ENCODE measurements around the gene TRMT61A. TPM values are rescaled to one million over a fixed set of nuclear protein-coding genes. Genes with fewer than 3 reads are reported as not detected.
A peak's percentile ranks its signal among the peaks of the same experiment; 100 is the strongest.

TRMT61A gene
- total RNA-seq, 1 experiment from 2014 or later, result 15.5 TPM

DNA sequence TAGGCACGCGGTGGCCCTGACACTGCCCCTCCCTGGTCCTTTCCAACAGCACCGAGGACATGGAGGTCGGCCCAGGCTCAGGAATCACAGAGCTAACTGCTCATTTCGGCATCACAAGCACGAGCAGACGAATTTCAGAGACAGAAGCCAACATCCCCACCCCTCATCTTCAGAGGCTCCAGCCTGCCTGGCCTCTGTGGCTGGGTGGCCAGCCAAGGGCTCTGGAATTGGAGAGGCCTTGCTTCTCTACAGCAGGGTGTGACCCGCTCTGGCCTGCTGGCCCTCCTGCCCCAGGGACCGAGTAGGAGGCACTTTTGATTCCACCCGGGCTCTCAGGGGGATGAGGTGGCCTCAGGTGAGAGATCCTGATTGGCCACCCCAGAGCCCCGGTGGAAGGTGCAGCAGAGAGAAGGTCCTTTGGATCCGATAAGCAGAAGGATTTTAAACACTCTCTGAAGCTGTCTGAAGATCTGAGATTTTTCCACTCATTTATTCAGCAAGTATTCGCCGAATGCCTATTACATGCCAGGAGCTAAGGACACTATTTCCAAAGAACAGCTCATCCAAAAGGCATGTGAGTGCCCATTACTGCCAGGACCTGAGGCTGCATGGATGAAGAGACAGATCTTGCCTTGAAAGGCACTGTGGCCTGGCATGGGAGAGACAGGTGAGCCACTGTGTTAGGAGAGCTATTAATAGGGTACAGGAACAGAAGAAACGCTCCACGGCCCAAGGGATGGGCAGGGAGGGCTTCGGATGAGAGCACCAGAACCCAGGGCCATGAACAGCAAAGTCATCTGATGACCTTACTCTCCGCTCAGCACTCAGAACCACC lies 23.2 kb downstream of the TRMT61A start:
- no peak for ATAC-seq
- CTCF ChIA-PET, result interaction anchor here (0.5 to 21.0 kb wide), 5 partner anchors 9 to 545 kb away, joined by 3 to 455 read pairs (median 4); partner anchors contain the start of gene CKB
- DNase-seq (ENCODE audit: low spot score), result no peak

GRCh38 chr14:103552846-103553210 lies 23.8 kb downstream of the TRMT61A start:
- ATAC-seq (no peak), DNase-seq (ENCODE audit: low spot score) (no peak)
- Mint-ChIP-seq H3K4me1 (peaks cover 5% of the 10 kb centered on the region; the same call in 1 of the 2 replicates), H3K4me3 (no peak overlapping the region), H3K27ac (no peak overlapping the region), H3K9me3 (no peaks in the 10 kb centered on the region), H3K36me3 (no peaks in the 10 kb centered on the region), H3K27me3 (ENCODE audit: low read depth) (no peaks in the 10 kb centered on the region)
- ChIA-PET CTCF (interaction anchor here (0.5 to 21.0 kb wide), 6 partner anchors 9 to 544 kb away, joined by 3 to 455 read pairs (median 4); partner anchors contain the start of gene CKB), POLR2A (interaction anchor here (2.3 kb wide), 1 partner anchor 9 kb away, joined by 6 read pairs; the partner anchor contains the start of gene BAG5)
- TF ChIP-seq, protein P1, sequence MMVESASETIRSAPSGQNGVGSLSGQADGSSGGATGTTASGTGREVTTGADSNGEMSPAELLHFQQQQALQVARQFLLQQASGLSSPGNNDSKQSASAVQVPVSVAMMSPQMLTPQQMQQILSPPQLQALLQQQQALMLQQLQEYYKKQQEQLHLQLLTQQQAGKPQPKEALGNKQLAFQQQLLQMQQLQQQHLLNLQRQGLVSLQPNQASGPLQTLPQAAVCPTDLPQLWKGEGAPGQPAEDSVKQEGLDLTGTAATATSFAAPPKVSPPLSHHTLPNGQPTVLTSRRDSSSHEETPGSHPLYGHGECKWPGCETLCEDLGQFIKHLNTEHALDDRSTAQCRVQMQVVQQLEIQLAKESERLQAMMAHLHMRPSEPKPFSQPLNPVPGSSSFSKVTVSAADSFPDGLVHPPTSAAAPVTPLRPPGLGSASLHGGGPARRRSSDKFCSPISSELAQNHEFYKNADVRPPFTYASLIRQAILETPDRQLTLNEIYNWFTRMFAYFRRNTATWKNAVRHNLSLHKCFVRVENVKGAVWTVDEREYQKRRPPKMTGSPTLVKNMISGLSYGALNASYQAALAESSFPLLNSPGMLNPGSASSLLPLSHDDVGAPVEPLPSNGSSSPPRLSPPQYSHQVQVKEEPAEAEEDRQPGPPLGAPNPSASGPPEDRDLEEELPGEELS (CRISPR knock-in tag; IDR thresholded peaks at IDR 0.05), result no peak
- TF ChIP-seq ZNF219 (CRISPR knock-in tag; IDR thresholded peaks at IDR 0.05; ENCODE audit: borderline replicate concordance), result no peak
- TF ChIP-seq SMAD3 (CRISPR knock-in tag; IDR thresholded peaks at IDR 0.05; ENCODE audit: borderline replicate concordance), result no peak

More for the DNA sequence above, 23.2 kb downstream of the TRMT61A start:
- Mint-ChIP-seq H3K4me3 (no peak overlapping the region), H3K9me3 (no peaks in the 10 kb centered on the region), H3K4me1 (peaks cover 5% of the 10 kb centered on the region; the same call in 1 of the 2 replicates), H3K27me3 (ENCODE audit: low read depth) (no peaks in the 10 kb centered on the region), H3K36me3 (no peaks in the 10 kb centered on the region), H3K27ac (peak overlapping the region; percentile 70; the same call in 1 of the 2 replicates)
- POLR2A ChIA-PET, result interaction anchor here (2.3 kb wide), 1 partner anchor 10 kb away, joined by 6 read pairs; the partner anchor contains the start of gene BAG5
- no peak for TF ChIP-seq SMAD4 (CRISPR knock-in tag; IDR thresholded peaks at IDR 0.05)
- TF ChIP-seq, protein P2, sequence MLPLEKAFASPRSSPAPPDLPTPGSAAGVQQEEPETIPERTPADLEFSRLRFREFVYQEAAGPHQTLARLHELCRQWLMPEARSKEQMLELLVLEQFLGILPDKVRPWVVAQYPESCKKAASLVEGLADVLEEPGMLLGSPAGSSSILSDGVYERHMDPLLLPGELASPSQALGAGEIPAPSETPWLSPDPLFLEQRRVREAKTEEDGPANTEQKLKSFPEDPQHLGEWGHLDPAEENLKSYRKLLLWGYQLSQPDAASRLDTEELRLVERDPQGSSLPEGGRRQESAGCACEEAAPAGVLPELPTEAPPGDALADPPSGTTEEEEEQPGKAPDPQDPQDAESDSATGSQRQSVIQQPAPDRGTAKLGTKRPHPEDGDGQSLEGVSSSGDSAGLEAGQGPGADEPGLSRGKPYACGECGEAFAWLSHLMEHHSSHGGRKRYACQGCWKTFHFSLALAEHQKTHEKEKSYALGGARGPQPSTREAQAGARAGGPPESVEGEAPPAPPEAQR (CRISPR knock-in tag; IDR thresholded peaks at IDR 0.05), result no peak
- no peak for TF ChIP-seq GABPB1 (CRISPR knock-in tag; IDR thresholded peaks at IDR 0.05)
- no peak for TF ChIP-seq TP53 (CRISPR knock-in tag; IDR thresholded peaks at IDR 0.05)
- TF ChIP-seq JAZF1 (CRISPR knock-in tag; IDR thresholded peaks at IDR 0.05), result no peak
- TF ChIP-seq IRF2 (CRISPR knock-in tag; IDR thresholded peaks at IDR 0.05; ENCODE audit: borderline replicate concordance, low read depth), result no peak
- TF ChIP-seq, protein P3, sequence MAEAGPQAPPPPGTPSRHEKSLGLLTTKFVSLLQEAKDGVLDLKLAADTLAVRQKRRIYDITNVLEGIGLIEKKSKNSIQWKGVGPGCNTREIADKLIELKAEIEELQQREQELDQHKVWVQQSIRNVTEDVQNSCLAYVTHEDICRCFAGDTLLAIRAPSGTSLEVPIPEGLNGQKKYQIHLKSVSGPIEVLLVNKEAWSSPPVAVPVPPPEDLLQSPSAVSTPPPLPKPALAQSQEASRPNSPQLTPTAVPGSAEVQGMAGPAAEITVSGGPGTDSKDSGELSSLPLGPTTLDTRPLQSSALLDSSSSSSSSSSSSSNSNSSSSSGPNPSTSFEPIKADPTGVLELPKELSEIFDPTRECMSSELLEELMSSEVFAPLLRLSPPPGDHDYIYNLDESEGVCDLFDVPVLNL (CRISPR knock-in tag; IDR thresholded peaks at IDR 0.05; ENCODE audit: borderline replicate concordance, low read depth), result no peak
- TF ChIP-seq MYBL2 (CRISPR knock-in tag; IDR thresholded peaks at IDR 0.05), result no peak
- no peak for TF ChIP-seq ETV6 (CRISPR knock-in tag; IDR thresholded peaks at IDR 0.05)
- no peak for TF ChIP-seq ATF1 (CRISPR knock-in tag; IDR thresholded peaks at IDR 0.05)
- TF ChIP-seq NFATC4 (CRISPR knock-in tag; IDR thresholded peaks at IDR 0.05), result no peak
- TF ChIP-seq, protein P1 (CRISPR knock-in tag; IDR thresholded peaks at IDR 0.05), result no peak
- TF ChIP-seq TCF7 (CRISPR knock-in tag; IDR thresholded peaks at IDR 0.05; ENCODE audit: low read depth), result no peak
- no peak for TF ChIP-seq MXD4 (CRISPR knock-in tag; IDR thresholded peaks at IDR 0.05; ENCODE audit: borderline replicate concordance)
- TF ChIP-seq, protein P4, sequence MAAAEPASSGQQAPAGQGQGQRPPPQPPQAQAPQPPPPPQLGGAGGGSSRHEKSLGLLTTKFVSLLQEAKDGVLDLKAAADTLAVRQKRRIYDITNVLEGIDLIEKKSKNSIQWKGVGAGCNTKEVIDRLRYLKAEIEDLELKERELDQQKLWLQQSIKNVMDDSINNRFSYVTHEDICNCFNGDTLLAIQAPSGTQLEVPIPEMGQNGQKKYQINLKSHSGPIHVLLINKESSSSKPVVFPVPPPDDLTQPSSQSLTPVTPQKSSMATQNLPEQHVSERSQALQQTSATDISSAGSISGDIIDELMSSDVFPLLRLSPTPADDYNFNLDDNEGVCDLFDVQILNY (CRISPR knock-in tag; IDR thresholded peaks at IDR 0.05), result no peak
- no peak for TF ChIP-seq CREB1 (CRISPR knock-in tag; IDR thresholded peaks at IDR 0.05)
- no peak for TF ChIP-seq ZNF416 (CRISPR knock-in tag; IDR thresholded peaks at IDR 0.05)
- TF ChIP-seq FOXP1 (CRISPR knock-in tag; IDR thresholded peaks at IDR 0.05; ENCODE audit: borderline replicate concordance), result no peak
